DMS53 (cell line): Measurements from ENCODE around the gene WIF1.

ENCODE experiments used
- DNase-seq: peaks from one replicate; lab custom pipeline; 2025; lab: John Stamatoyannopoulos, UW

The WIF1 gene

GRCh38 chr12:65121956-65122469 lies 908 bp upstream of the WIF1 start:
- DNase-seq, result no peak

GRCh38 chr12:65119063-65119462 lies 2.0 kb downstream of the WIF1 start:
- DNase-seq, result no peak

- DNase-seq, result peak; percentile 60
These were observed 7.5 kb downstream of the WIF1 start for GRCh38 chr12:65113621-65114035.

- DNase-seq, result peak; percentile 66
These were observed 14.2 kb downstream of the WIF1 start for GRCh38 chr12:65106948-65107347.

- DNase-seq, result peak; percentile 16
These were observed 21.0 kb downstream of the WIF1 start for GRCh38 chr12:65100140-65100539.

GRCh38 chr12:65099182-65099581 lies 21.9 kb downstream of the WIF1 start:
- no peak for DNase-seq

GRCh38 chr12:65098364-65098763 lies 22.7 kb downstream of the WIF1 start:
- DNase-seq, result no peak

GRCh38 chr12:65094722-65095121 lies 26.4 kb downstream of the WIF1 start:
- no peak for DNase-seq

- no peak for DNase-seq
These were observed 27.5 kb downstream of the WIF1 start for GRCh38 chr12:65093606-65094005.

- no peak for DNase-seq
These were observed 30.6 kb downstream of the WIF1 start for GRCh38 chr12:65090461-65090860.

GRCh38 chr12:65086236-65086635 lies 34.9 kb downstream of the WIF1 start:
- no peak for DNase-seq

GRCh38 chr12:65084579-65084978 lies 36.5 kb downstream of the WIF1 start:
- DNase-seq, result no peak

- DNase-seq, result no peak
These were observed 37.5 kb downstream of the WIF1 start for GRCh38 chr12:65083581-65083980.

GRCh38 chr12:65082406-65082805 lies 38.7 kb downstream of the WIF1 start:
- DNase-seq, result no peak

- no peak for DNase-seq
These were observed 39.6 kb downstream of the WIF1 start for GRCh38 chr12:65081496-65081895.

- DNase-seq, result peak; percentile 40
These were observed 46.2 kb downstream of the WIF1 start for GRCh38 chr12:65074932-65075331.

- no peak for DNase-seq
These were observed 51.8 kb downstream of the WIF1 start for GRCh38 chr12:65069336-65069735.

GRCh38 chr12:65067383-65067782 lies 53.7 kb downstream of the WIF1 start:
- no peak for DNase-seq

GRCh38 chr12:65055859-65056258 lies 65.2 kb downstream of the WIF1 start:
- no peak for DNase-seq

- DNase-seq, result no peak
These were observed 69.9 kb downstream of the WIF1 start for GRCh38 chr12:65051218-65051617.

- no peak for DNase-seq
These were observed 75.8 kb downstream of the WIF1 start for GRCh38 chr12:65045269-65045668.

GRCh38 chr12:65039301-65039700 lies 81.8 kb downstream of the WIF1 start:
- no peak for DNase-seq

GRCh38 chr12:65025136-65025535 lies 96.0 kb downstream of the WIF1 start:
- no peak for DNase-seq

GRCh38 chr12:65023485-65023884 lies 97.6 kb downstream of the WIF1 start:
- no peak for DNase-seq

GRCh38 chr12:65022960-65023359 lies 98.1 kb downstream of the WIF1 start:
- peak; percentile 32 for DNase-seq
